ENCODE measurements around the gene IGBP1. TPM values are rescaled to one million over a fixed set of nuclear protein-coding genes. Genes with fewer than 3 reads are reported as not detected.

Gene IGBP1
- total RNA-seq, 1 donor from 2014 or later, result 44.0 TPM

Other genes with a start within 250 kb of the IGBP1 start
- gene AWAT2, start 83.5 kb upstream of the IGBP1 start, total RNA-seq, result not detected
- gene OTUD6A, start 71.0 kb upstream of the IGBP1 start, total RNA-seq, result not detected
- gene DGAT2L6, start 44.0 kb downstream of the IGBP1 start, total RNA-seq, result not detected
- gene AWAT1, start 101.2 kb downstream of the IGBP1 start, total RNA-seq, result not detected
- 1.0 TPM for gene P2RY4, start 126.8 kb downstream of the IGBP1 start, total RNA-seq
- gene ARR3, start 134.9 kb downstream of the IGBP1 start, total RNA-seq, result not detected
- gene RAB41, start 148.7 kb downstream of the IGBP1 start, total RNA-seq, result not detected
- gene PDZD11, start 156.5 kb downstream of the IGBP1 start, total RNA-seq, result 21.0 TPM
- gene KIF4A, start 156.7 kb downstream of the IGBP1 start, total RNA-seq, result 0.18 TPM